Stomach smooth muscle (tissue), 2 donors: Measurements from ENCODE around the gene PTPRQ.

Experiments
- H3K27ac ChIP-seq: one replicate; pipeline ENCODE4 v1.7.0; 2013; ENCODE audit warnings: mild to moderate bottlenecking, low read length, inconsistent platforms
- H3K27me3 ChIP-seq, 2 donors: one replicate each; pipeline ENCODE4 v1.7.0; 2013; ENCODE audit warnings: low read length in 2 of 2; ENCODE audit not compliant: insufficient read depth in 2 of 2, control insufficient read depth in 1 of 2
- H3K36me3 ChIP-seq, 2 donors: one replicate each; pipeline ENCODE4 v1.7.0; 2013; ENCODE audit warnings: low read length in 2 of 2; ENCODE audit not compliant: control insufficient read depth in 2 of 2, insufficient read depth in 2 of 2
- H3K4me1 ChIP-seq: one replicate; pipeline ENCODE4 v1.7.0; 2013; ENCODE audit warnings: low read length; ENCODE audit not compliant: control insufficient read depth, insufficient read depth
- H3K4me3 ChIP-seq, 2 donors: one replicate each; pipeline ENCODE4 v1.7.0; 2013; ENCODE audit warnings: low read length in 2 of 2
- H3K9ac ChIP-seq, 2 donors: one replicate each; pipeline ENCODE4 v1.7.0; 2013; ENCODE audit warnings: low read length in 2 of 2, mild to moderate bottlenecking in 1 of 2
- H3K9me3 ChIP-seq, 2 donors: one replicate each; pipeline ENCODE4 v1.7.0; 2013; ENCODE audit warnings: low read length in 2 of 2; ENCODE audit not compliant: control insufficient read depth in 2 of 2
- donor health status: healthy.
- donor health status: Pancreatic carcinoma.

Gene PTPRQ

DNA sequence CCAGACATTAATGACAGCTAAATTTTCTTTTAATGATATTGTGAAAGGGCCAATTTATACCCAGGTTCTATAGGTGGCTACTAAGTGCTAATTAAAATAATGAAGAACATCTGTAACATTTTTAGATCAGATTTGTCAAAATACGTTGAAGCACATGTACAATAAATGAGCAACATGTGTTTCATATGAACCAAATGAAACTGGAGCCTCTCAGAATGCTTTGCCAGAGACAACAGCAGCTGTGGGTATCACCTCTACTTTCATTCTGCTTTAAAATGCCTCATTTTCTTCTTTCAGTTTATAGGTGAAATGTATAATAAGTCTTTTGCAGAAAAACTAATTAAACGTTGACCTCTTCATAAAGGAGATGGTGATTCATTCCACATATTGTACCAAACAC, 237.3 kb downstream of the PTPRQ start:
- H3K4me3 ChIP-seq: no peak overlapping the region
- no peaks in the 10 kb centered on the region for H3K9me3 ChIP-seq
- no peak overlapping the region for H3K27ac ChIP-seq
- H3K9ac ChIP-seq: no peak overlapping the region
- no peaks in the 10 kb centered on the region for H3K27me3 ChIP-seq
- no peaks in the 10 kb centered on the region for H3K4me1 ChIP-seq
- no peaks in the 10 kb centered on the region for H3K36me3 ChIP-seq

- H3K27ac ChIP-seq: no peak overlapping the region
- no peaks in the 10 kb centered on the region for H3K27me3 ChIP-seq
- H3K9ac ChIP-seq: no peak overlapping the region
- no peaks in the 10 kb centered on the region for H3K4me1 ChIP-seq
- peaks cover 0 to under 1% of the 10 kb centered on the region in 2 donors for H3K9me3 ChIP-seq
- H3K4me3 ChIP-seq: no peak overlapping the region
- no peaks in the 10 kb centered on the region for H3K36me3 ChIP-seq
Observed at GRCh38 chr12:80681786-80682185, 237.8 kb downstream of the PTPRQ start.

DNA sequence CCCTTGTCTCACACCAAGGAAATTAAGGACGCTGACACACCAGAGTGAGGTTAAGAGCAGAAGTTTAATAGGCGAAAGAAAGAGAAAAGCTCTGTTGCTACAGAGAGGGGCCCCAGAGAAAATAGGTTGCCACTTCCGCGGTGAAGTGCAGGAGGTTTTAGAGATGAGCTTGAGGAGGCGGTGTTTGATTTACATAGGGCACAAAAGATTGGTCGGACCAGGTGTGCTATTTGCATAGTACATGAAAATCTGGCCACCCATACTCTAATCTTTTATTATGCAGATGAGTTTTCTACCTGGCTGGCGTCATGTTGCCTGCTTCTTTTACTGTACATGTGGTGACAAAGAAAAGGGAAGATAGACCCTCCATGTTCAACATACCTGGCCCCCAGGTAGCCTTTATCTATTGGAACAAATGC, 240.1 kb downstream of the PTPRQ start:
- no peaks in the 10 kb centered on the region for H3K36me3 ChIP-seq
- no peak overlapping the region for H3K4me3 ChIP-seq
- no peaks in the 10 kb centered on the region for H3K27me3 ChIP-seq
- H3K27ac ChIP-seq: no peak overlapping the region
- peaks cover 0 to 2% of the 10 kb centered on the region in 2 donors for H3K9me3 ChIP-seq
- H3K9ac ChIP-seq: no peak overlapping the region
- H3K4me1 ChIP-seq: no peaks in the 10 kb centered on the region

DNA sequence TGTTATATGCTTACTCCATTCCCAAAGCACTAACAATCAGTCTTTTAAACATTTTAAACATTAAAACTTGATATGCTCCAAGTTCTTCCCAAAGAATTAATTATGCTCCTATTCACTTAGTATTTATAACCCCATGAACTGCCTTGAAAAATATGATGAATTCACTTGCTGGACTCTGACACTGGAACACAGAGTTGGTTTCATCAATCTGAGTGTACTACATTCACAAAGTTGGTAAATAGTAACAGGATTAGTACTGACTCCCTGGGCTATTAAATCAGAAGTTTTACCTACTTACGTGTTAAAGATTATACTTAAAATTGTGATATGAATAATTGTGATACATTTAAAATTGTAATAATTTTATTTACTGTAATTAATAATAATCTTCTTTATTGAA, 246.1 kb downstream of the PTPRQ start:
- no peak overlapping the region for H3K9ac ChIP-seq
- no peaks in the 10 kb centered on the region for H3K4me1 ChIP-seq
- peaks cover 0 to 2% of the 10 kb centered on the region in 2 donors for H3K9me3 ChIP-seq
- no peaks in the 10 kb centered on the region for H3K27me3 ChIP-seq
- no peaks in the 10 kb centered on the region for H3K36me3 ChIP-seq
- H3K27ac ChIP-seq: no peak overlapping the region
- no peak overlapping the region for H3K4me3 ChIP-seq

DNA sequence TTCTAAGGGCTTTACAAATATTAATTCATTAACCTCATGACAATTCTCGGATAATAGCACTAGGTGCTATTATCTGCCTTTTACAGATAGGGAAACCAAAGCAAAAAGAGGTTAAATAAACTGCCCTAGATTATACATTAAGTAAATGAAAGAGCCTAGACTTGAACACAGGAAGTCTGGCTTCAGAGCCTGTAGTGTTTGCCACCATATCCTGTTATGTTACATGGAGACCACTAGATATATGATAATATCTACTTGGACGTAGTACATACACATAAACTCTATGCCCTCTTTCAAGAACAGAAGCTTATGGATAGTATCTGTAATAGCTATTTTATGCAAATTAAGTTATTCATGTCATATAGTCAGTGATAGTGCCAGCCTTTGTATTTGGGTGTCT, 246.5 kb downstream of the PTPRQ start:
- peaks cover 0 to 2% of the 10 kb centered on the region in 2 donors for H3K9me3 ChIP-seq
- H3K4me1 ChIP-seq: no peaks in the 10 kb centered on the region
- H3K27ac ChIP-seq: no peak overlapping the region
- H3K27me3 ChIP-seq: no peaks in the 10 kb centered on the region
- H3K9ac ChIP-seq: no peak overlapping the region
- no peak overlapping the region for H3K4me3 ChIP-seq
- H3K36me3 ChIP-seq: no peaks in the 10 kb centered on the region

DNA sequence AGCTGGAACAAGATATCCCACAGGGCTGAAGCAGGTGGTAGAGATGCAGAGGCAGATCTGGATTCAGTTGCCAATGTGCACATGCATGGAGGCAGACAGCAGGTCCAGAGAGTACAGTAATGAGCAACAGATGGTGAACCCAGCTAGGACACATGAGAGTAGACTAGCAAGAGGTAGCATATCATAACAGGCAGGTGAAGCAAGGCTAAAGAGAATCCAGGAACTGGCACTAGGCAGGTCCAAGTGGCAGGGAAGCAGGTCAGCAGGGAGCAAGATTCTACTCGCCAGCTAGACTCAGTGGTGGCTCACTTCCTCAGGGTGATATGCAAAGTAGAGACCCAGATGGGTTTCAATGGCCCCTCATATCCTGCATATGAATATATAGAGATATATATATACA, 248.1 kb downstream of the PTPRQ start:
- H3K36me3 ChIP-seq: no peaks in the 10 kb centered on the region
- no peak overlapping the region for H3K27ac ChIP-seq
- no peaks in the 10 kb centered on the region for H3K27me3 ChIP-seq
- no peak overlapping the region for H3K4me3 ChIP-seq
- H3K9me3 ChIP-seq: no peaks in the 10 kb centered on the region
- no peak overlapping the region for H3K9ac ChIP-seq
- H3K4me1 ChIP-seq: no peaks in the 10 kb centered on the region

- Histone ChIP-seq H3K9me3 (no peaks in the 10 kb centered on the region), H3K36me3 (no peaks in the 10 kb centered on the region), H3K9ac (no peak overlapping the region), H3K27ac (no peak overlapping the region), H3K4me3 (no peak overlapping the region), H3K4me1 (no peaks in the 10 kb centered on the region), H3K27me3 (no peaks in the 10 kb centered on the region)
Observed at GRCh38 chr12:80697270-80697887, 253.3 kb downstream of the PTPRQ start.

DNA sequence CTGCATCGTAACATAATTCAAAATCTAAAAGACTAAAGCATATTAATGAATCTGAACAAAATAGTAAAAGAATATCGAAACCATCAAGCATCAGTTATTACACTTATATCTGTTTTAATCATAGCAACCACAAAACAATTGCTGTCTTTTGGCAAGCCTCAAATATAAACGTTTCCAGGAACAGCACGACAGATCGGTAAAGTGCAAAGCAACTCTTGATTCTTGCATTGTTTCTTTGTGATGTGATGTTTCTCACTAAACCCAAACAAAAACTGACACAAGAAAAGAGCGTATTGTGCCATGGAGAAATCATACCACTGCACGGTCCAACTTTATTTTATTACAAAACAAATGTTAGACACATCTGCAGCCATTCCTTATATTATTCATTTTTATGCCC, 254.2 kb downstream of the PTPRQ start:
- Histone ChIP-seq H3K9me3 (no peaks in the 10 kb centered on the region), H3K4me3 (no peak overlapping the region), H3K27me3 (no peaks in the 10 kb centered on the region), H3K27ac (no peak overlapping the region), H3K36me3 (no peaks in the 10 kb centered on the region), H3K9ac (no peak overlapping the region), H3K4me1 (no peaks in the 10 kb centered on the region)

DNA sequence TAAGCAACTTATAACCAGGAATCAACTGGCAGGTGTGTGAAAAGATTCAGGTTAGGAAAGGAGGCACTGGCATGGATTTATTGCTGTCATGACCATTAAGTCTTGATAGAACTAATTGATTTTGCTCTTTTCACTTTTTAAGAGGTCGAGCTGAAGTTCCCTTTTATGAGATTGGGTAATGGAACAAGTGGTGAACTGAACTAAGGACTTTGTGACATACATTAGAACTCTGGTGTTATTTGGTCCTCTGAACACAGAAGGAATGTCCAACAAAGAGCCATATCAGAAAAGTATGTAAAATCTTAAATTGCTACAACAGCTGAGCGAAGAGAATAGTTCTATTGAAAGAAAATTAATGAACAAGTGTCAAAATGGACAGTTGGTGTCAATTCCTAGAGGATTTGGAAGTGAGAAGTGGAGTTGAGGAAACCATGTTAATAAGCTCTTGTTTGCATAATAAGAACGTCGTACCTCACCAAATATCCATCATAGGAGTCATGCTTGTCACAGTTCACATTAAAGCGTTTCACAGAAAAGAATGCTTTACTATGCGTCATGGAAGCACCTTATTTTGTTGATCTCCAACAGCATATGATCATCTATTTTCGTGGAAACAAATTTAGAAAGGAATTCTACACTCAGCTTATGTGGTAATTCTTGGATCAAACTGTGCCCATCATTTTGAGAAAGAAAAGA, 255.0 kb downstream of the PTPRQ start:
- Histone ChIP-seq H3K36me3 (no peaks in the 10 kb centered on the region), H3K9me3 (no peaks in the 10 kb centered on the region), H3K4me1 (no peaks in the 10 kb centered on the region), H3K27me3 (no peaks in the 10 kb centered on the region), H3K9ac (no peak overlapping the region), H3K27ac (no peak overlapping the region), H3K4me3 (no peak overlapping the region)

GRCh38 chr12:80700327-80700726, 256.3 kb downstream of the PTPRQ start:
- Histone ChIP-seq H3K4me3 (no peak overlapping the region), H3K27ac (no peak overlapping the region)

GRCh38 chr12:80701388-80701787, 257.4 kb downstream of the PTPRQ start:
- H3K27ac ChIP-seq: no peak overlapping the region
- H3K9ac ChIP-seq: no peak overlapping the region
- H3K27me3 ChIP-seq: no peaks in the 10 kb centered on the region
- no peaks in the 10 kb centered on the region for H3K36me3 ChIP-seq
- H3K4me1 ChIP-seq: no peaks in the 10 kb centered on the region
- H3K4me3 ChIP-seq: no peak overlapping the region
- H3K9me3 ChIP-seq: no peaks in the 10 kb centered on the region

More at GRCh38 chr12:80700327-80700726, 256.3 kb downstream of the PTPRQ start:
- Histone ChIP-seq H3K27me3 (no peaks in the 10 kb centered on the region), H3K4me1 (no peaks in the 10 kb centered on the region), H3K36me3 (no peaks in the 10 kb centered on the region), H3K9ac (no peak overlapping the region), H3K9me3 (no peaks in the 10 kb centered on the region)
